ENCODE results near the gene IGSF5.
"Not testable (repeated sequence)": the region's sequence is repeated elsewhere in the genome, so short reads cannot be mapped to it uniquely, and the experiment has no call there.

The IGSF5 gene

DNA sequence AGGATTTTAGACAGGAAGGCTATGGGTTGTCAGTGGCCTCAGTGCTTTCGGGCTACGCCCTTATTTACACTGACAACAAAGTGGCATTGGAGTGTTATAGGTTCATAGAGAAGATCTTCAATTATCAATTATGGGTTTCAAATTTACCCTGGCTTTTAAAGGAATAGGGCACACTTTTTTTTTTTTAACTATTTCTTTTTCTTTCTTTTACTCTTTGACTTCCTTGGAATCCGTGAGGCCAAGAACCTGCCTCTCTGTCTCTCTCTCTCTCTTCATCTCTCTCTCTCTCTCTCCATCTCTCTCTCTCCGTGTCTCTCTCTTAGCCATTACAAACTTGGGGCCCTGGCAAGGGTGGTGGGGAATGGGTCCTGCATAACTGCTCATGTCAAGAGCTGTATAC lies at the start of gene IGSF5:
Gene IGSF5 (plus strand): TSS at position 301 of the 400 bp plus-strand sequence. CDS start 327 bp downstream, outside the sequence.
- not testable (repeated sequence) for DNase-seq

DNA sequence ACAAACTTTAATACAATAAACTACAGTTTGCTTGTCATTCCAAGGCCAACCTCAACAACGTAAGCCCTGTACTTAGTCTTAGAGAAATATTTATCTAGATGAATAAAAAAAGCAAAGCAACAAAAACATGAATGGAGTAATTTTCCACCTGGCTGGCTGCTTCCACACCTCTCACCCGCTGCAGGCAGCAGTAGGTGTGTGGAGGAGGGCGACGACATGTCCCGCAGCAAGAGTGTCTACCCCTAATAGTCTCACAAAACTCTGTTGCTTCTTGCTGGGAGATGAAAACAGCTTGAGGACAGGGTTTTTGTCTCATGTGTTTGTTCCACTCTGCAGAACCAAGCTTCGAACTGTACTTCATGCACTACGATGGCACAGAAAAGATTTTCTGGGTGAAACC lies 48.8 kb upstream of the IGSF5 start:
- no peak for DNase-seq

DNA sequence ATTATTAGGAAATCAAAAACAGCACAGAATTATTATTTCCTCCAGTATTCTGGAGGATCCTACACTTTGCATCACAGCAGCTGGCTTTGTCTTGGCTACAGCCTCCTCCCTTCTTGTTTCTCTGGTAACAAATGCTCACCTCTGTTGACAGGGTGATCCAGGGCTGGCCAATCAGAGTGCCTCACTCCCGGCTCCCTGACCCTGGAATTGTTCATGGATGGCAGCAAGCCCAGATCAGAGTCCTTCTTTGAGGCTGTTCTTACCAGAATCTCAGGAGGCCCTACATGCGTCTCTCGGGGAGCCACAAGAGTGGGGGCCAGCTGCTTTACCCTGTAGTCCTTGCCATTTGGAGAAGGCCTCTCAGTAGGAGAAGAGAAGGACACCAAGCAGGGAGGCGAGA lies 48.4 kb upstream of the IGSF5 start:
- no peak for DNase-seq

DNA sequence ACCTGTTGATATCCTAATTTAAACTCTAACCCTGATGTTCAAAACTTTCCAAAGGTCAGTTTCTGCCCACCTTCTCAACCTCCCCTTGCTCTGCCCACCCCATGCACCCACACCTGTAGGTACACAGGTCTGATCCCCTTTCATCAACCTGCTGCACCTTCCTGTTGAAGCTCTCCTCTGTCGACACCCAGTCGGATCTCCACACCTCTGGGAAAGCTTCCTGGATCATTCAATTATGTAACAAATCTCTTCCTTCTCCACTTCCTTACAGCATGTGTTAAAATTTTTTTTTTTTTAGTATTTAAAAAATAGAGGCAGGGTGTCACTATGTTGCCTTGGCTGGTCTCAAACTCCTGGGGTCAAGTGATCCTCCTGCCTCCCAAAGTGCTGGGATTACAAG lies 44.7 kb upstream of the IGSF5 start:
- no peak for DNase-seq

DNA sequence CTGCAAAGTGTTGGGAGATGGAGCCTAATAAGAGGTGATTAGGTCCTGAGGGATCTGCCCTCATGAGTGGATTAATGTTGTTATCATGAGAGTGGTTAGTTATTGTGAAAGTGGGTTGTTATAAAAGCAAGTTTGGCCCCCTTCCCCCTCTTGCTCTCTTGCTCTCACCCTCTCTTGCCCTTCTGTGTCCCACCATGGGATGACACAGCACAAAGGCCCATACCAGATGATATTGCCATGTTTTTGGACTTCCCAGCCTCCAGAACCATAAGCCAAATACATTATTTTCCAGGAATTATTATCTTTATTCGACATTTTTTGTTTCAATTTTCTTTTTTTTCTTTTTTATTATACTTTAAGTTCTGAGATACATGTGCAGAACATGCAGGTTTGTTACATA lies 41.4 kb upstream of the IGSF5 start:
- DNase-seq, result no peak

DNA sequence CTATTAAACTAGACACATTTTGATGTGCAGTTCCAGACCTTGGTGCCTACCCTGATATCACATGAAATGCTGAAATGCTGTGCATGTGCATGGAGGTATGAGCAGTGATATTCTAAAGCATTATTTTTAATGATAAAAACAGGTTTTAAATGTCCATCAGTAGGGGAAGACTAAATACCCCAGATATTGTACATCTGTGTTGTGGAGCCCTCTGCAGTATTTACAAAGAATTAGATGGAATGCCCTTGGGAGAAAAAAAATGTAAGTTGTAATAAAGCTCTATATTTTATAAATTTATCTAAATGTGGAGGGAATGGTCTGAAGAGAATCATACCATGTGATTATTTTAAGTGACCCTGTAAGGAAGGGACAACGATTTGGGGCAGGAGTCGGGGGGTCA lies 39.1 kb upstream of the IGSF5 start:
- no peak for DNase-seq

DNA sequence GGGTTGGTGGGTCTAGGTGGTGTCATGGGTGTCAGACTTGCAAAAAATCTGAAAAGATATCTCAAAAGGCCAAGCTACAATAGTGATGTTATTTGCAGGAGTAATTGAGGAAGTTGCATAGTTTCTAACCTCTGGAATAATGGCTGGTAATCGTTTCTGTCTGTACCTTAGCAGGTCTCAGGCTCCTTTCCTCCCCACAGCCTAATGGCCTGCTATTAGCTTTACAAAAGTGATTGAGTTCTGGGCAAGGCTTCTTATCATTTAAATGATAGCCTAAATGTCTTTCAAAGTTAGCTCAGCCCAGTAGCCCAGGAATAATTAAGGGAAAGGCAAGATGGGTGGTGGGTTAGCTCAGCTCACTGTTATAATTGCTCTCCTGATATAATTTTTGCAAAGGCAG lies 37.7 kb upstream of the IGSF5 start:
- DNase-seq, result no peak

DNA sequence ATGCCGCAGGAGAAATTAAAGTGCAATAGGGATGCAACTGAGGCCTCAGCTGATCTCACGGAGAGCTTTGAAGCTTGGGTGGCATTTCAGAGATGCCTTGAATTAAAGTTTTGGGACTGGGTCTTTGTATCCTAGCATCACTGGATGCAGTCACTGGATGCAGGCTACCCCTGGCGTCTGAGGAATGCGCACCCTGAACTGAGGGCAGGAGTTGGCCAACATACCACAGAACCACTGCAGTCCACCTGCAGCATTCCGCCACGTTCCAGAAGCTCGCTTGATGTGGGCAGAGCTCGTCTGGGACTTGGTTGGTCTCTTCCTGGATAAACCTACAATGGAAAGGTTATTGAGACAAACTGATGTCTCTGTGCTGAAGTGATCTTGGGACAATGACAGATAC lies 34.1 kb upstream of the IGSF5 start:
- DNase-seq, result no peak

DNA sequence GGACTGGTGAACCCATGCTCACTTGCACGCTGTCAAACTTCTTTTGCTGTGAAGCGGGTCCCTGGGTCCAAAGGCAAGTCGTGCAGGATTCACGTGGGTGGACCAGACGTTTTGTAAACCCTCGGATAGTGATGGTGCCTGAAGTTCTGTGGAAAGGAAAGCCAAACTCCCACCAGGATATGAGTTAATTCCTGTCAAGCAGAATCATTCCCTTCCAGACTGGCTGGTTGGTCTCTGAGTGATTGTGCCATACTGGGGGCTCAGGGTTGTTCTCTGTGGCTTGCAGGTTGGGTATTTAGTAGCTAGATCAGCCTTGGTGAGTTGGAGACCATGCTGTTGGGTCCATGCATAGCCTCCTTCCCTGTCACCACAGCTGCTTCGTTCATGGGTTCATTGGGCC lies 32.7 kb upstream of the IGSF5 start:
- DNase-seq, result no peak

DNA sequence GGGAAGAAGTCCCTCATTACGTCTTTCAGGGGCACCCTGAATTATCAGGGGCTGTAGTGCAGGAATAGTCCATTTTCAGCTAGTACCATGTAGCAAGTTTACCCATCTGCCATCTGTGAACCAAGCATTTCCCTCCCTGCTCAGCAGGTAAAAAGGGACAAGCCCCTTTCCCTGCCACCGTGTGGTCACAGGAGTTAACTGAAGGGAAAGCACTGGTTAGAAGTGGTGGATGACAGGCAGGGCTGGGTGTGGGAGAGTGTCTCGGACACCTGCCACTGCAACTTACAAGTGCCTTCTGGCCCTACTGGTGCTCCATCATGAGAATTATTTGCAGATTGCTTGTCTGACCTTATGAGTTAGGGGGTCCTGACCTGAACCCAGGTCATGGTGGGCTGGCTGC lies 32.0 kb upstream of the IGSF5 start:
- peak; percentile 39 for DNase-seq

DNA sequence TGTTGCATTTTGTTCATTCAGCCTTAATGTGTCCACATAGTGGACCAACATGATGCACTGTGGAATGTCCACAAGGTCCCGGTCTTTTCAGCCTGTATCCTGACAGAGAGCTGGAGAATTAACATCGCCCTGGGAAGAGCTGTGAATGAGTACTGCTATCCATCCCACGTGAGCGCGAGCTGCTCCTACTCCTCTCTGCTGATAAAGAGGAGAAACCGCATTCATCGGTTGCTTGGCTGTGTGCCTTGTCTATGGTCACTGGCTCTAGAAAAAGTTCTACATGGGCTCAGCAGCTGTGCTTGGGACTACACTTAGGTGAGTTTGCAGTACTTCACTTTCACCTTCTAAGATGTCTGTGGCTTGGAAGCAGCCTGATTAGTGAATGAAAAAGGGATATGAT lies 31.1 kb upstream of the IGSF5 start:
- DNase-seq, result no peak

DNA sequence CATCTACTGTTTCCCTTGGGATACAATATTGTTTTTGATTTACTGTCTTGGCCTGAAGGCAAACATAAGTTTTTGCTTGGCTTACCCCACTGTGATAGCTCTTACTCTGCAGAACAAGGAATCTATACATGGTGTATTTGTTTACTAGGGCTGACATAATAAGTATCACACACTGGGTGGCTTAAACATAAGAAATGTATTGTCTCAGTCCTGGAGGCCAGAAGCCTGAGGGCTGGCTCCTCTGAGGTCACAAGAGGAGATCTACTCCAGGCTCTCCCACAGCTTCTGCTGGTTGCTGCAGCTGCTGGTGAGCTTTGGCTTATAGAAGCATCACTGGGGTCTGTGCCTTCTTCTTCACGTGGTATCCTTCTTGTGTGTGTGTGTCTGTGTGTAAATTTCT lies 30.7 kb upstream of the IGSF5 start:
- no peak for DNase-seq

DNA sequence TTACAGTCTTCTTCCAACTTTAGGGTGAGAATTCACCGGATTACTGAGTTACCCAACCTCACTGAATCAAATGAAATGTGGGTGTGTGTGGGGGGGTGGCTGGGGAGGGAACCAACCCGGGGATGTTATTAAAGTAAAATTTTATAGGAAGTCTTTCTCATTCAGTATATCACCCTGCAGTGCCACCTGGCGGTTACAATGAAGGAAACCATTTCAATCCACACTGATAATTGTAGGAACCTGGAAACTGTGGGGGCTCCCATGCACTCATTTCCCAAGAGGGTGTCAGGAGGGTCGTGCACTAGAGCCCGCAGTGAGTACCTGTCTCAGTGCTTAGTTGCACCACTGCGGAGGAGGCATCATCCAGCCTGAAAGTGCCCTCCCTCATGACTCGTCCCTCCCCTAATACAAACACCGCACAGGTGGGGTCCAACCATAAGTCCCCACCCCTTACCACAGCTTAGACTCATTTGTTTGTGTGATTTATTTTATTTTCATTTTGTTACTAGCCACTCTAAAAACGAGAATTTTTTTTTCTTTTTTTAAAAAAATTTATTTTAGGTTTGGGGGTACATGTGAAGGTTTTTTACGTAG lies 29.1 kb upstream of the IGSF5 start:
- peak; percentile 63 for DNase-seq

DNA sequence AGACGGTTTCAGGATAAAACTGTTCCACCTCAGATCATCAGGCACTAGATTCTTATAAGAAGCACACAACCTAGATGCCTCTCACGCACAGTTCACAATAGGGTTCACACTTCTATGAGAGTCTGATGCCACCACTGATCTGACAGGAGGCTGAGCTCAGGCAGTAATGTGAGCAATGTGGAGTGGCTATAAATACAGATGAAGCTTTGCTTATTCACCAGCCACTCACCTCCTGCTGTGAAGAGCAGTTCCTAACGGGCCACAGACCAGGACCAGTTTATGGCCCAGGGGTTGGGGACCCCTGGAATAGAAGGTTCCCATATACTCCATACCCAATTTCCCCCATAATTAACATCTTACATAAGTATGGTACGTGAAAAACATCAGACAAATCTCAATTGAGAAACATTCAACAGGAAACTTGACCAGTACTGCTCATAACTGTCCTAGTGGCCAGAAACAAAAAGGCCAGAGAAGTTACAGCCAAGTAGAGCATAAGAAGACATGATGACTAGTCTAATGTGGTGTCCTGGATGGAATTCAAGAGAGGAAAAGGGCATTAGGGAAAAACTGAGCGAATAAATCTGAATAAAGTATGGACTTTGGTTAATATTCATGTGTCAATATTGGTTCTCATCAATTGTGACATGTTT lies 24.7 kb upstream of the IGSF5 start:
- no peak for DNase-seq

DNA sequence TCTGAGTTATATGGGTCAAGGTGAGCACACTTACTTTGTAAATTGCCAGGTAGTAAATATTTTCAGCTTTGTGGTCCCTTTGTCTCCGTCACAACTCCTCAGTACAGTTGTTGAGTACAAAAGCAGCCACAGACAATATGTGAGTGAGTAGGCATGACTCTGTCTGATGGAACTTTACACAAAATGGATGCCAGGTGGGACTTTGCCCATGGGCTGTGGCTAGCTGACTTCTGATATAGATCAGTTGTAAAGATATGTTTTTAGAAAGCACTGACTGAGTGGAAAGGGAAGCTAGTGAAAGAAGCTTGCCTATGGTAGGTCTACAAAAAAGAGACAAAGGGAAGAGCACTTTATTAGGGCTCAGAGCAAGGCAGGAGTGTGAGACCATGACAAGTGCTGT lies 23.1 kb upstream of the IGSF5 start:
- no peak for DNase-seq

DNA sequence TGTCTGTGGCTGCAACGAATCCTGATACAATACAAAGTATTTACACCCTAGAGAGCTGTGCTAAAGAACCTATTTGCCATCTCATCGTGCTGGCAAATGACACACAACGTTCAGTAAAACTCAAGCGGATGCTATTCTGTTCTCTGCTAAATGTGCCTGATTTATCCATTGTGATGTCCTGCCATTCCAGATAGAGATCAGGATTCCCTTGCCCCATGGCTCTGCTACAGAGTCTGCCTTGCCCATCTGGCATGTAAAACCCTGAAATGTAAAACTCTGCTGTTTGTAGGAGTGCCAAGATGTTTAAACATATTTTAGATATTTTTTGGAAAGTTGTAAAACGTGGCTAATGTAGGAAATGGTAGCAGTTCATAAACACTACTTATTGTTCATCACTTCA lies 20.0 kb upstream of the IGSF5 start:
- no peak for DNase-seq

DNA sequence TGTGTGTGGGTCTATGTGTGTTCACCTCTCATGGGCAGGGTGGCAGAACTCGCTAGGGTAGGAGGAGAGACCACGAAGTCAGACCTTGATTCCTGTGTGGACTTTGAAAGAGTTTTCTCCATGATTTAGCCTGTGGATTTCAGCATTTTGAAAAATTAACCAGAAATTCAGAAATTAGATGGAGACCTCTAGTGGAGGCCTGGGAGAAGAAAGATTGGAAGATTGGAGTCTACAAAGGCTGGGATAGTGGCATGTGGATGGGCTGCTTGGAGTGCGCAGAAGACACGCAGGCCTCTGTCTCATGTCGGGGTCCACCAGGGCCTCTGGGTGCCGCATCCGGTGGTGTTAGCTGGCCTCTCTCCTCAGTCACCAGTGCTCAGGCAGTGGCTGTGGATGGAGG lies 18.9 kb upstream of the IGSF5 start:
- no peak for DNase-seq

DNA sequence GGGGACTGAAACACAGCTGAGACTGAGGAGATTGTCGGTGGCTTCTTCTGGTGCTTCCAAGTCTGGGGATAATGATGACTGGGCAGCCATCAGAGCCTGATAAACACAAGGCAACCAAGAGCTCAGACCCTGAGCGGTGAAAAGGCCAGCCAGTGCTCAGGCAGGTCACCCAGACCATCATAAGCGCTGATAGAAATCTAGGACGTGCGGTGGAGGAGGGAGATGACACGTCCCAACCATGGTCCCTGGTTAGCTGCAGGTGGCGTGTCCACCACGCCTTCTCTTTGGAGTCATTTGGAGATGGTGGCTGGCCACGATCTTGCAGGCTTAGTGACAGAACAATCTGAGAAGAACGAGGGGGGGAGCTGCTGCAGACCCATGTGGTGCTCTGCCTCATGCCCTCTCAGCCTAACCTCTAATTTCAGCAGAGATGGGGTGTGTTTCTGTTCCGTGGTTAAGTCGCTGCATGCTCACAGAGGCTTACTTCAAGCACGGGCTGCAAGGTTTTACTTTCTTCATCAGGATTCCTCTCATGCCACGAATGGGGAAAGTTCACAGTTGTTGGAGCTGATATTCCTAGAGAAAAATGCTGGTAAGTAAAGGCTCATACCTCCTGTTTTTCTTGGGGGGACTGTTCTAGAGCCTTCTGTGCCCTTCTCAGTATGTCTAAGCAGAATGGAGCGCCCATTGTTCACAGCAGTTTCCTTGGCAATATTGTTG lies 17.4 kb upstream of the IGSF5 start:
- no peak for DNase-seq

DNA sequence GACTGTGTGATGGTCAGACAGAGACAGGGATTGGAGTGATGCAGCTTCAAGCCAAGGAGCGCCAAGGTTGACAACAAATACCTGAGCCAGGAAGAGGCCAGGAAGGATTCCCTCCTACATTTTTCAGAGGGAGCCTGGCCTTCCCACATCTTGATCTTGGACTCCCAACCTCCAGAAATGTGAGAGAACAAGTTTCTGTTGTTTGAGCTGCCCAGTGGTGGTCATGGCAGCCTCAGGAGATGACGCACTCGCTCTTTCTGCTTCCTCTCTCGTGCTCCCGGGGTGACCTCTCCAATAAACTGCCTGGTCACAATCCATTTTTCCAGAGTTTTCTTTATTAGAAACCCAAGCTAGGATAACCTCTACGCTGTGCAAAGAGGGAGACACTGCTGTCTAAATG lies 16.6 kb upstream of the IGSF5 start:
- DNase-seq, result no peak

DNA sequence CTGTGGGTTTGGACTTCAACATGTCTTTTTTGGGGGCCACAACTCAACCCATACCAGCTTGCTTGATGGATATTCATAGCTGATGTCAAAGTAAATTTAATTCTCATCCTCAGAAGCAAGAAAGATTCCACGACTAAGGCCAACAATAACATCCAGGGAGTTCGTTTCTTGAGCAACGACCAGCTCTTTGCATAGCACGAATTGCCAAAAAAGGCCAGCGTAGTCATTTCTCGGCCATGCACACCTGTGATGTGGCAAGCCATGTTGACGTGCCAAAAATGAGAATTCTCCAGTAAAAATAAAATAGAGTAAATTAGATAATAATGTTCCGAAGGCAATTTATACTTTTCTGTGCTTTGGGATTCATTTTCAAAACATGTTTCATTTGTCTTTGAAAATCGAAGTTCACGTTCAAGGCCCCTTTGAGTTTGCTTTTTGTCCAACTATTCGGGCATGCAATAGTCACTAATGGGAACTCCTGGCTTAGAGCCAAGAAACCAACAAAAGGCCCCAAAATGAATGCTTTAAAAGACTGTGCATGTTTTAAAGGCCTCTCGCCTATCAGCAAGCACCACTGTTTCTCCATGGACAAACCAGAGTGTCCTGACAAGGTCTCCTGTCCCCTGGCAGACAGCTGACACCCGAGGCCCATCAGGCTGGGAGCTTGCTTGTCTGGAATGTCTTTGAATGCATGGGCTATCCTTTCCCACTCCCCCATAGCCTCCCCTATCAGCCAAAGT lies 14.4 kb upstream of the IGSF5 start:
- DNase-seq, result no peak

DNA sequence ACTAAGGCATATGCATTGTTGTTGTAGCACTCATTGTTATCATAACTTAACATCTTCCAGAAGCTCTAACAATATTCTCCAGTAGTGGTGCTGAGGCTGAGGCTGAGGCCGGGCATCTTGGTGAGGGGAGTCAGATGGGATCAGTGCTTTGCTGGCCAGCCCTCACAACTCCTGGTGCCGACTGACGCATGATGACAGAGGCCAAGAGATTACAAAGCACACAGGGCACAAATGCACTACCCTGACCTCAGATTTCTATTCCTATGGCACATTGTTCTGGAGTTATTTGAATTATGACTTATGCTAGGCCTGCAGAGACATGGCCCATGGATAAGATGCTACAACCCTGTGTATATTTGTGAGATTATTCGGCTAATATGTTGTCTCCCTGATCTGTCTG lies 8.3 kb upstream of the IGSF5 start:
- no peak for DNase-seq

DNA sequence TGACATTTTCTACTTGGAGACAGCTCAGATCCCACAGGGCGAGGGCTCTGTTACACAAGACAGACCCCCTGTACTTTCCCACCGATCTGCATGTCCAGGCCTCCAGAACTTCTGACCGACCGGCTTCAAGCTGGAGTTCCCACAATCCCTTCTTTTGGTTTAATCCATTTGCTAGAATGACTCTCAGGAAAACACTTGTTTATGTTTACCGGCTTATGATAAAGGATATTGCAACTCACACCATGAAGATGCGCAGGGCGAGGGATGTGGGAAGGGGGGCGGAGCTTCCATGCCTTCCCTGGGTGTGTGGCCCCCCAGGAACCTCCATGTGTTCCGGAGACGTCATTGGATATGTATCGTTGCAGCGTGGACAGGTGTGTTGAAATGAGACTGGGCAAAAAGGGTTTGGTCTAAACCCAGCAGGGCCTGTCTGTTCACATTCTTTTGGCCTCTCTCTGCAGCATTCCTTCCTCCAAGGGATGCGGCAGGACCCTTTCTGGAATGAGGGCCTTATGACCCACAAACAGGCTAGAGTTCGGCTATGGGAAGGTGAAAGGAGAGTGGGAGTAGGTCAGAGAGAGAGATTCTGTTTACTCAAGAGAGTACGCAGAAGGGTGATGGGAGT lies 7.5 kb upstream of the IGSF5 start:
- DNase-seq, result no peak

DNA sequence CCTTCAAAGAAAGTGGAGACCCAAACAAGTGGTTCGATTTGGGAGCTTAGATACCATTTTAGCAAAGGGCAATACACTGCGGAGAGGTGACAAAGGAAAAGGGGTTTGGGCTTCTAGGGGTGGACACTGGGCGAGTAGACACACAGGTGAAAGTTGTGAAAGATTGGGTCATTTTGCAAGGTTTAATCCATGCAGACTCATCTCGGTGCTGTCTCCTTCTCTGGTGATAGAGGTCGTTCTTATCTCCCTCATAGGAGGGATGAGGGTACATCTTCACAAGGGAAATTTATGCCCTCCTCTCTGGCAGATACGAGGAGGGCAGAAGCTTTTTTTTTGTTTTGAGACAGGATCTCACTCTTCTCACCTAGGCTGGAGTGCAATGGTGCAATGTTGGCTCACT lies 6.4 kb upstream of the IGSF5 start:
- DNase-seq, result no peak

All from RPMI8226 (cell line).